ENCODE data around the gene LRRC8E.
A peak's percentile ranks its signal among the peaks of the same experiment; 100 is the strongest.

Gene LRRC8E

DNA sequence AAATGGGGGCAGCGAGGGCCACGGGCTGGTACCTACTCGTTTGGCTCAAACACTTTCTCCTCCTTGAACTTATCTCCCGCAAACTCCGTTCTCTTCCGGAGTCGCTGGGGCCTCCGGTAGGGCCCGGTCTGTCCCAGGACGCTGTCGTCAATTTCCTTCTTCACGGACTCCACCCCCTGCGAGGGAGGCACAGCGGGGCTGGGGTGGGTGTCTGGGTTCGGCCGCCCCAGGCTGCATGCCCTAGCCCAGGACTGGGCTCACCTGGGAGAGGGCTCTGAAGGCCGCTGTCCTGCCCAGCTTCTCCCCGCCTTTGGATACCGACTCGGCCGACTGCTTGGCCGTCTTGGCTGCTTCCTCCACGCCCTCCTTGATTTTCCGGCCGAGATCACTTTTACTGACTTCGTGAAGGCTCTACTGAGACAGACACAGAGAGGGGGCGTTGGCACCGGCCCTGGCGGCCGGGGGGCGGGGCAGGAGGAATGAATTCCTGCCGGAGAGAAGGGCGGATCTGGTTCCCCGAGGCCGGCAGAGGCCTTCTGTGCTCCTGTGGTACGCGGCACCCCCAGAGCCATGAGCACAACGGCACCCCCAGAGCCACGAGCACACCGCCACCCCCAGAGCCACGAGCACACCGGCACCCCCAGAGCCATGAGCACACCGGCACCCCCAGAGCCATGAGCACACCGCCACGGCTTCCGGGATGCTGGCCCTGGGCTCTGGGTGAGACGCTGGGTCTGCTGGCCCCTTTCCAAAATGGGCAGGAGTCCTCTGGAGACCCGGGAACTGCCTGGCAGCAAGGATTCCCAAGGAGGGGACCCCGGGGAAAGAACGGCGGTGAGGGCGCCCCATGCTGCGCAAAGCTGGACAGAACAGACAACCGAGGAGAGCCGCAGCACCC lies 45.8 kb downstream of the LRRC8E start:
- DNase-seq: no peak

DNA sequence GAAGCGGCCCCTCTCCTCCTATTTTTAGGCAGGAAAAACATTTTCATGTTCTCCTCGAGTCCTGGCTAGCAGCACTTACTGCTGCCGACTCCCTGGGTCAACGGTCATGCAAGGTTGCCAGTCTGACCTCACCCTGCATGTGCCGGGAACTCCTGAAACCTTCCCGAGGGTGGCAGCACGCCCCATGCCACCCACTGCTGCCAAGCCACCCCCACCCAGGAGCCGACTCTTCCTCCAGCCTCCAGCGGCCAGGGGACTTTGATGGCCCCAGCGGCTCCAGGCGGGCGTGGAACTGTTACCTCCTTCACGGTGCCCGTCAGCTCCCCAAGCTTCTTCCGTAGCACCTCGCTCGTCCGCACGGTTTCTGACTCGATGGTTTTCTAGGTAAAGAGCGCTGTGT lies 46.5 kb downstream of the LRRC8E start:
- DNase-seq: no peak

DNA sequence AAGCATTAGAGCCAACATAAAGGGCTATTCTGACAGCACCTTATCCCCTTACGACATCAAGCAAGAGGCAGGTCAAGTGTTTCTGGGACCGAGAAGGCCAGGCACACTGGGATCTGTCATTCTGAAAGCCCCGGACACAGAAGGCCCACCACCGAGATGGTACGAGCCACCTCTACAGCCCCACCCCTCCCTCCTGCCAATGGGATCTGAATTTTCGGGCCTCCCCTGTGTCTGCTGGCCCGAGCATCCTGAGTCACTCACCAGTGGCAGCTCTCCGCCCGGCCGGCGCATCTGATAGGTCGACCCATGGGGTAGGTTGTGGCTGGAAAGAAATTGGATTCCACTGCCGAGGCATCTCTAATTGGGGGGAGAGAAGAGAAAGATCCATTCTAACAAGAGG lies 52.5 kb downstream of the LRRC8E start:
- DNase-seq: no peak

DNA sequence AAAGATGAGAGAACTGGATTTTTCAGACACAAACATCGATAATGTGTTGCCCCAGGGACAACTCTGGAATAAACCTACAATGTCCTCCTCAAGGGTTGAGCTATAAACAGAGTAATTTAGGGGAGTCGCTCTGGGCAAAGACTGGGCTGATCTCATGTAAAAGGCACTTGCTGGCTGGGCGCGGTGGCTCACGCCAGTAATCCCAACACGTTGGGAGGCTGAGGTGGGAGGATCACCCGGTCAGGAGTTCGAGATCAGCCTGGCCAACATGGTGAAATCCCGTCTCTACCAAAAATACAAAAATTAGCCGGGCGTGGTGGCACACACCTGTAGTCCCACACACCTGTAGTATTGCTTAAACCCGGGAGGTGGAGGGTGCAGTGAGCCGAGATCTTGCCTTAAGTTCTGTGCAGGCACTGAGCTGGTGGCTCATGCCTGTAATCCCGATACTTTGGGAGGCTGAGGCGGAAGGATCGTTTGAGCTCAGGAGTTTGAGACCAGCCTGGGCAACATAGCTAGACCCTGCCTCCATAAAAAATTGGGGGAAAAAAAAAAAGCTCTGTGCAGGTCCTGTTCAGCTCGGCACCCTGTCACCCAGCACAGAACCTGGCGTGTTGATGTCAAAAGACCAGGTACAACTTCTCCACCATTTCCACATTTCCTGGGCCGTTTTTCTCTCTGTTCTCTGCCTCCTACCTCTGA lies 53.7 kb downstream of the LRRC8E start:
- DNase-seq: no peak

DNA sequence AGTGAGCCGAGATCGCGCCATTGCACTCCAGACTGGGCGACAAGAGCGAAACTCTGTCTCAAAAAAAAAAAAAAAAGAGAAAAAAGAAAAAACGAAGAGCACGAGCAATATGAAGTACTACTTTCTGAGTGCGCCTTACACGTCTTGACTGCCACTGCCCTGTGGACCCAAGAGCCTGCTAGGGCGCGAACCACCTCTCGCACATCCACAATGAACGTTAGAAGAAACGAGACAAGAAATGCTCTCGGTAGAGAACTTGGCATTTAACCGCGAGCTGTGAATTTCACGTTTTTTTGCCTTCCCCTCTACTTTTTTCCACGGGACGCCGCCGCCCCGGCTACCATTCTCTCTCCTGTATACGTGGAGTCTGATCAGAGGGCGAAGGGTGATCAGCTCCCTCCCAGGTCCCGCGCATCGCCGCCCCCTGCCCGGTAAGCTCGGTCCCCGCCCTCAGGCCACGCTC lies 54.7 kb downstream of the LRRC8E start:
- peak; percentile 48 for DNase-seq

DNA sequence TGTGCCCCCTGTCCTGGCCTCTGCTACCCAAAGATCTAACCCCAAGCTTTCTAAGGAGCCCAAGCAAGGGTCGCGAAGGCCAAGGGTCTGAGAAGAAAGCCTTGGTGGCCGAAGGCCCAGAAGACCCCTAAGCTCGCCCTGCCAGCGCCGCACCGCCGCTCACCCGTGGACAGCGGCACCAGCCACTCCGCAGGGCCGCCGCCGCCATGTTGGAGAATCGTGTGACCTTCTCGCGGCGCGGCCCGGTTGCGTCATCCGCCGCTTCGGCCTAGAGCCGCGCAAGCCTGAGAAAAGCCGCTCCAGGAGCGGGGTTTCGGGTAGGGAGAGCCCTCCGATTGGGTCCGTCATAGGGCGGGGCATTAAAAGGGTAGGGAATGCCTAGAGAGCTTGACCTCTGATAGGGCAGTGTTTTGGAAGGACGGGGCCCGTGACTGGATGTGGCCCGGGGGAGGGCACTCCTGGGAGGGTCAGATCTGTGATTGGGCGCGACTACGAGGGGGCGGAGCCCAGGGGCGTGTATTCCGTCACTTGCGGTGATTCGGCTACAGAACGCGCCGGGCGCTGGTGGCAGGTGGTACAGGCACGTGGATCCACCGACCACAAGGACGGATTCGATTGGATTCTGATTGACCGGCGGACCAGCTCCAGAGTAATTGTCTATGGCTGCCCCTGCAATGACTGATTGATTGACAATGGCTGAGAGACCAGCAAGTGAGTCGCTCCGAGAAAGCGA lies 55.3 kb downstream of the LRRC8E start, which contains the start of gene TIMM44:
Gene TIMM44, minus strand, starts transcription at position 223 of the 733 bp plus-strand sequence. Its CDS starts 15 bp downstream, at position 208.
- DNase-seq: peak; percentile 98

DNA sequence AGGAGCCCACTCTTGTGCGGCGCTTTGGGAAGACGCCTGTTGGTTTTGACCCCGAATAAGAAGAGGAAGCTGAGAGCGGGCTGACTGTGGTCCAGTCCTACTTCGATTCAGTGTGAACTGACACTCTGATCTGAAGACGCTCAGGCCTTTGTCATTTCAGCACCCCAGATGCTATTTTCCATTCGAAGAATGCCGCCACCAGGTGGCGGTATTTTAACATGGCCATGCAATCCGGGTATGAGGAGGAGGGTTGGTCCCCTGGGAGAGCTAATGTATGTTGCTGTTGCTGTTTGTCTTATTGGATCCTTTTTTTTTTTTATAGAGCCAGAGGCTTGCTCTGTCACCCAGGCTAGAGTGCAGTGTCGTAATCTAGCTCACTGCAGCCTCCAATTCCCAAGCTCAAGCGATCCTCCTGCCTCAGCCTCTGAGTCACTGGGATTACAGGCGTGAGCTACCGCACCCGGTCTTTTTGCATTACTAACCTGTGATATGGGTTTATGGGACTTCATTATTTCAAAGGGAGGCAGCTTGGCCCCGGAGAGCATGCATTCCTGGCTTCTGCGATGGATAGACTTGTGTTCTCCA lies 56.0 kb downstream of the LRRC8E start:
- peak; percentile 78 for DNase-seq

DNA sequence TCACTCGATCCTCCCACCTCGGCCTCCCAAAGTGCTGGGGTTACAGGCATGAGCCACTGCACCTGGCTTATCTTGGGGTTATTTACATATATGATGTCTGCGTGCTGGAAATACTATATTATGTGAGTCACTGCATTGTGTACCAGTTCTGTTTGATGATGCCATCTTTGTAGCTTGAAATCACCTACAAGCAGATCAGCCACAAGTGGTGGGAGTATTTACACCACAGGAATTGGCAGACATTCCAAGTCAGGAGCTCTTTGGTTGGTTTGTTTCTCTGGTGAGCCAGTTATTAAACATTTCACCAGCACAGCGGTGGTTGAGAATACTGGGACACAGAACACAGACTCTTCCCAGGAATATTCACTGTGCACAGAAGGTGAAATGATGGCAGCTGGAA lies 59.6 kb downstream of the LRRC8E start:
- DNase-seq: no peak
